Type B pancreatic cell (in vitro differentiated cells): ENCODE results near the gene OOSP1. TPM values are rescaled to one million over a fixed set of nuclear protein-coding genes. Genes with fewer than 3 reads are reported as not detected.

ENCODE experiments used
- DNase-seq: peaks from one replicate; pipeline ENCODE4 v3.0.0; 2021; ENCODE audit warnings: mixed read lengths; ENCODE audit not compliant: unreplicated experiment; ENCODE audit errors: extremely low spot score
- H3K27ac Mint-ChIP-seq: 2 replicates; pipeline ENCODE4 v1.8.0; 2021; ENCODE audit warnings: mild to moderate bottlenecking, mixed read lengths
- H3K27me3 Mint-ChIP-seq: 2 replicates; pipeline ENCODE4 v1.8.0; 2021; ENCODE audit warnings: mixed read lengths
- H3K36me3 Mint-ChIP-seq: 2 replicates; pipeline ENCODE4 v1.8.0; 2021; ENCODE audit warnings: mixed read lengths
- H3K4me1 Mint-ChIP-seq: one replicate; pipeline ENCODE4 v1.8.0; 2021; ENCODE audit warnings: mixed read lengths; ENCODE audit not compliant: unreplicated experiment
- H3K4me3 Mint-ChIP-seq: 2 replicates; pipeline ENCODE4 v1.8.0; 2021; ENCODE audit warnings: mild to moderate bottlenecking, mixed read lengths
- H3K9me3 Mint-ChIP-seq: 2 replicates; pipeline ENCODE4 v1.8.0; 2021; ENCODE audit warnings: mixed read lengths
- total RNA-seq: library from RNA; stranded (reverse); gene quantifications from 2 replicates; pipeline ENCODE4 v1.2.1, GENCODE V29; 2021; ENCODE audit warnings: low replicate concordance
- TF ChIP-seq, protein P1 (sequence below): fragments of 200-600 bp; sonication (generic); conservative IDR thresholded peaks from 2 replicates; pipeline ENCODE4 v1.5.0; 2021; ENCODE audit warnings: antibody characterized with exemption, mild to moderate bottlenecking

Gene OOSP1
- total RNA-seq, 1 donor from 2014 or later = not detected

DNA sequence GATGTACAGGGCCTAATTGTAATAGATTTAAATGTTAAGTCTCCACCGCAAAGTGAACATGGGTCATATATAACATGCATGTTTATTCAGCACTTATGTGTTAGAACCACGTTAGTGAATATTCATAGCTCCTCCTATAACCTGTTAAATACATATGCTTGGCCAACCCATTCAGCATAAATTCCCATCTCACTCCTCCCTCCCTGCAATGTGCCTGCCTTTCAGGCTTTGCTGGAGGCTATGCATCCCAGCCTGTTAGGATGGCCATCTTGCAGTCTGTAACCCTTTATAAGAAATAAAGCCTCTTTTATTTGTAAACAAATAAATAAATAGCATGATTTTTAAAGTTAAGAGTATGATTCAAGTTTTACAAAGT lies 23.9 kb downstream of the OOSP1 start:
- TF ChIP-seq, protein P1, sequence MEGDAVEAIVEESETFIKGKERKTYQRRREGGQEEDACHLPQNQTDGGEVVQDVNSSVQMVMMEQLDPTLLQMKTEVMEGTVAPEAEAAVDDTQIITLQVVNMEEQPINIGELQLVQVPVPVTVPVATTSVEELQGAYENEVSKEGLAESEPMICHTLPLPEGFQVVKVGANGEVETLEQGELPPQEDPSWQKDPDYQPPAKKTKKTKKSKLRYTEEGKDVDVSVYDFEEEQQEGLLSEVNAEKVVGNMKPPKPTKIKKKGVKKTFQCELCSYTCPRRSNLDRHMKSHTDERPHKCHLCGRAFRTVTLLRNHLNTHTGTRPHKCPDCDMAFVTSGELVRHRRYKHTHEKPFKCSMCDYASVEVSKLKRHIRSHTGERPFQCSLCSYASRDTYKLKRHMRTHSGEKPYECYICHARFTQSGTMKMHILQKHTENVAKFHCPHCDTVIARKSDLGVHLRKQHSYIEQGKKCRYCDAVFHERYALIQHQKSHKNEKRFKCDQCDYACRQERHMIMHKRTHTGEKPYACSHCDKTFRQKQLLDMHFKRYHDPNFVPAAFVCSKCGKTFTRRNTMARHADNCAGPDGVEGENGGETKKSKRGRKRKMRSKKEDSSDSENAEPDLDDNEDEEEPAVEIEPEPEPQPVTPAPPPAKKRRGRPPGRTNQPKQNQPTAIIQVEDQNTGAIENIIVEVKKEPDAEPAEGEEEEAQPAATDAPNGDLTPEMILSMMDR = no peak
- no peaks in the 10 kb centered on the region for H3K27me3 Mint-ChIP-seq

DNA sequence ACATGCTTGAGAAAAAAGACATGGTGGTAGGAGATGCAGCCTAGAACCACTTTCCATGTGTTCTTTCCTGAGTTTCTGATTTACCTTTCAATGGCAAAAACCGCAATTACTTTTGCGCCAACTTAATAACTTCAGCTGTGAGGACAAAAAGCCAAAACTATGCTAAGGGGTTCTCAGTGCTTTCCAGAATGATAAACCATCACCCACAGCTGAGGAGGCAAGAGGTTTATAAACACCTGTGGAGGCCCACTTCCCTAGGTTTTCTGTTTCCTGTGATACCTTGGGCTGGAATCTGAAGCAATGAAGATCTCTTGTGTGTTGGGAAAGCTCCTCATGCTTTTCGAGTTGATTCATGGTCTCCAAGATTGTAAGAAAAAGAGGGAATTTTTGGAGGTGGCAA lies 25.5 kb downstream of the OOSP1 start, which contains the start of gene OOSP4A:
Gene OOSP4A (plus strand): TSS at position 301 of the 400 bp plus-strand sequence. CDS start 0 bp downstream, at position 301.
- H3K4me3 Mint-ChIP-seq = no peak within 1 kb of the TSS
- TF ChIP-seq, protein P1 = no peak
- no peaks in the 10 kb centered on the region for H3K4me1 Mint-ChIP-seq
- H3K36me3 Mint-ChIP-seq = no peaks in the 10 kb centered on the region
- H3K27ac Mint-ChIP-seq = no peak within 1 kb of the TSS
- H3K27me3 Mint-ChIP-seq = no peaks in the 10 kb centered on the region
- no peaks in the 10 kb centered on the region for H3K9me3 Mint-ChIP-seq
- no peak for DNase-seq

More for the DNA sequence above, 23.9 kb downstream of the OOSP1 start:
- DNase-seq = no peak
- Mint-ChIP-seq H3K27ac (no peak overlapping the region), H3K36me3 (no peaks in the 10 kb centered on the region), H3K4me3 (no peak overlapping the region), H3K4me1 (no peaks in the 10 kb centered on the region), H3K9me3 (no peaks in the 10 kb centered on the region)

DNA sequence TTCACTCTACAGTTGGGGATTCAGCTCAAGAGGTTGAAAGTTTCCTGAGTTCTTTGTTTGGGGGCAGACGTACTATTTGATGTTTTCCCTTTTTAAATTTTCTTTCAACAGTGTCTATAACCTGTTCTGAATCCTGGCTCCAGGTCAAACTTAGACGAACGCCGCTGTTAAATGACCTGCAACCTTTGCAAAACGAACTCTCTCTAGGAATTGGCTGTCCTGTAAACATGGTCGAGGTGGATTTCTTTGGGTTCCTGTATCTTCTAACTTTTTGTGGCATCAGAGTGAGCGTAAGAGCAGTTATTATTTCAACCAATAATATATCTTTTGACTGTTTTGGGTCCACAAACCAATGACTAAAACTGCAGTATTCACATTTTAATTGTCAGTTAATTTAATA lies 27.2 kb downstream of the OOSP1 start:
- H3K4me3 Mint-ChIP-seq = no peak overlapping the region
- TF ChIP-seq, protein P1 = no peak
- H3K36me3 Mint-ChIP-seq = no peaks in the 10 kb centered on the region
- H3K4me1 Mint-ChIP-seq = no peaks in the 10 kb centered on the region
- H3K27ac Mint-ChIP-seq = no peak overlapping the region
- H3K27me3 Mint-ChIP-seq = no peaks in the 10 kb centered on the region
- no peaks in the 10 kb centered on the region for H3K9me3 Mint-ChIP-seq
- DNase-seq = no peak

DNA sequence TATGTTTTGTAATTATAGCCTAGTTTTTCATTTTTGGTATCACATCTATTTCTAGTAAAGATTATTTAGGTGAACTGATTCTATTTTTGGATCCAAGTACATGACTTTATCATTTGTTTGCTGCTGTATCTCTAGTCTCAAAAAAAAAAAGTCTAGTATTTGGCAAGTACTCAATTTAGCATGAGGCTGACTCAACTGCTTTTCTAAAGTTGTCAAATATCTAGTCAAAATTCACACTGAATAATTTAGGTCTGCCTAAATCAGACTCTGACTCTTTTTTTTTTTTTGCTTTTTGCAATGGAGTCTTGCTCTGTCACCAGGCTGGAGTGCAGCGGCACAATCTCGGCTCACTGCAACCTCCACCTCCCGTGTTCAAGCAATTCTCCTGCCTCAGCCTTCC lies 28.0 kb downstream of the OOSP1 start:
- TF ChIP-seq, protein P1 = no peak
- Mint-ChIP-seq H3K4me1 (no peaks in the 10 kb centered on the region), H3K36me3 (no peaks in the 10 kb centered on the region), H3K27me3 (no peaks in the 10 kb centered on the region), H3K27ac (no peak overlapping the region), H3K9me3 (no peaks in the 10 kb centered on the region), H3K4me3 (no peak overlapping the region)
- no peak for DNase-seq

DNA sequence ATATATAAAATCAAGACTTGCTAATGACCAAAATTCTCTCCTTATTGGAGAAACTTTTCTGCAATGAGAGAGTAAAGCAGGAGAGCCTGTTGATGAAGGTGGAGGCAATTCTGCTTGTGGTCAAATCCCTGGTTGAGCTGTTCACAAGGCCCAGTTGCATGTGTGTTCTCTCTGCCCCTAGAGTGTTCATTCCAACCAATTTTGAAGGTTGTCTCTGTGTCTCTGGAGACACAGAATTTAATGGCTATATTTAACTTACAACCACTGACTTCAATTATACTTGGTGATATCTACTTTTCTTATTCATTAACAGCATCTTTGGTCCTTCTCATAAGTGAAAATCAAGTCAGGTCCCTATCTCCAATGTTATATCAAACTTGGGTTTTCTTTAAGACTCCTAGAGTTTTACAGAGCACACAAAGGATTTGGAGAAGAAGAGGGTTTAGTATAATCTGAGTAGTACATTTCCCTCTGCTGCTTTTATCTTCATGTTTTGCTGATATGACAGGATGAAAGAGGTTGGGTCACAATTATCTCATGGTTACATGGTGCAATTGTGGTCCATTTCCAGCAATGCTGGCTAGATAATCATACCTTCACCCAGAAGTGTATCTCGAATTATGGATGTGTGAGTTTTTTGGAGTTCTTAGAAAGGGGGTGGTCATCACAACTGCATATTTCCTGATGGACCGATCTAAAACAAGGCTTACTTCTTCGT lies 29.6 kb downstream of the OOSP1 start:
- Mint-ChIP-seq H3K36me3 (no peaks in the 10 kb centered on the region), H3K9me3 (no peaks in the 10 kb centered on the region), H3K27ac (no peak overlapping the region), H3K4me1 (no peaks in the 10 kb centered on the region), H3K4me3 (no peak overlapping the region), H3K27me3 (no peaks in the 10 kb centered on the region)
- no peak for DNase-seq
- TF ChIP-seq, protein P1 = no peak
